ENCODE measurements around the gene IDNK.

Gene IDNK

DNA sequence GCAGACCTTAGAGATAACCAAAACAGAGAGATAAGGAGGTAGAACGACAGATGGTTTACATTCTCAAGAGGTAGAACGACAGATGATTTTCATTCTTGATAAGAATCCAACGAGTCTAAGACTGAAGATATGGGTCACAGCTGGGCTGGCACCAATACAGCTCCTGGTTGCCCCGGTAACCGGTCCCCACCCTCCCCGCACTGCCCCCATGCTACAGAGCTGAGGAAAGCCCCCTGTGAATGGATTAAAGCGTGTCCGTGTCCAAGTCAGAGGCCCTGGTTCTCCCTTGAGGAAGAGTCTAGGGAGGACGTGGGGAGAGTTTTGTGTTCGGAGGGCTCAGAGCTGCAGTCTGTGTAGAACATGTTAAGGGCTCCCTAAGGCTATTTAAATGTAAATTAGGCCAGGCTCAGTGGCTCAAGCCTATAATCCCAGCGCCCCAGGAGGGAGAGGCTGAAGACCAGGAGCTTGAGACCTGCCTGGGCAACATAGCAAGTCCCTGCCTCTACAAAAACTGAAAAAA, 8.1 kb downstream of the IDNK start:
- H3K4me2 ChIP-seq (ENCODE audit: low read length), result no peak overlapping the region
- H3K4me3 ChIP-seq (ENCODE audit: low read depth, low read length), result peak overlapping the region; percentile 11
- H3K27me3 ChIP-seq (ENCODE audit: control insufficient read depth, insufficient read depth, low read length), result no peaks in the 10 kb centered on the region
- no peaks in the 10 kb centered on the region for H3K79me2 ChIP-seq
- TF ChIP-seq, protein P1, sequence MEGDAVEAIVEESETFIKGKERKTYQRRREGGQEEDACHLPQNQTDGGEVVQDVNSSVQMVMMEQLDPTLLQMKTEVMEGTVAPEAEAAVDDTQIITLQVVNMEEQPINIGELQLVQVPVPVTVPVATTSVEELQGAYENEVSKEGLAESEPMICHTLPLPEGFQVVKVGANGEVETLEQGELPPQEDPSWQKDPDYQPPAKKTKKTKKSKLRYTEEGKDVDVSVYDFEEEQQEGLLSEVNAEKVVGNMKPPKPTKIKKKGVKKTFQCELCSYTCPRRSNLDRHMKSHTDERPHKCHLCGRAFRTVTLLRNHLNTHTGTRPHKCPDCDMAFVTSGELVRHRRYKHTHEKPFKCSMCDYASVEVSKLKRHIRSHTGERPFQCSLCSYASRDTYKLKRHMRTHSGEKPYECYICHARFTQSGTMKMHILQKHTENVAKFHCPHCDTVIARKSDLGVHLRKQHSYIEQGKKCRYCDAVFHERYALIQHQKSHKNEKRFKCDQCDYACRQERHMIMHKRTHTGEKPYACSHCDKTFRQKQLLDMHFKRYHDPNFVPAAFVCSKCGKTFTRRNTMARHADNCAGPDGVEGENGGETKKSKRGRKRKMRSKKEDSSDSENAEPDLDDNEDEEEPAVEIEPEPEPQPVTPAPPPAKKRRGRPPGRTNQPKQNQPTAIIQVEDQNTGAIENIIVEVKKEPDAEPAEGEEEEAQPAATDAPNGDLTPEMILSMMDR (IDR thresholded peaks at IDR 0.05), result no peak
- no peak overlapping the region for H2AFZ ChIP-seq
- H3K27ac ChIP-seq, result peak overlapping the region; percentile 73
- H3K4me1 ChIP-seq, result peaks cover 14% of the 10 kb centered on the region
- no peaks in the 10 kb centered on the region for H3K36me3 ChIP-seq (ENCODE audit: control insufficient read depth, insufficient read depth, low read length)
- no peaks in the 10 kb centered on the region for H3K9me3 ChIP-seq (ENCODE audit: control insufficient read depth, low read length)
- no peak overlapping the region for H3K9ac ChIP-seq

DNA sequence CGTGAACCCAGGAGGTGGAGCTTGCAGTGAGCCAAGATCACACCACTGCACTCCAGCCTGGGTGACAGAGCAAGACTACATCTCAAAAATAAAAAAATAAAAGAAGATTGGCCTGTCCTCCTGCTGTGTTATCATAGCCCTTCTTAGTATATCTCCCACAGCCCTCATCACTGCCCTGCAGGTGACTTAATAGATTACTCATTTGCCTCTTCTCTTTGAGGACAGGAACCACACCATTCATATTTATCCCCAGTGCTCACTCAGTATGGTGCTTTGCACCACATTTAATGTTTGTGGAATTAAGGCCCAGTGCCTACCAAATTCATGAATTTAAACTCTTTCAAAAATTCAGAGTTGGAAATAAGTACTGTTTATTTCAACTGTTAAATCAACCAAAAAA, 10.3 kb downstream of the IDNK start:
- Histone ChIP-seq H3K4me3 (ENCODE audit: low read depth, low read length) (no peak overlapping the region), H3K27ac (no peak overlapping the region), H3K79me2 (no peaks in the 10 kb centered on the region), H2AFZ (no peak overlapping the region), H3K36me3 (ENCODE audit: control insufficient read depth, insufficient read depth, low read length) (no peaks in the 10 kb centered on the region), H3K9ac (no peak overlapping the region), H3K27me3 (ENCODE audit: control insufficient read depth, insufficient read depth, low read length) (no peaks in the 10 kb centered on the region), H3K4me2 (ENCODE audit: low read length) (no peak overlapping the region), H3K4me1 (peaks cover 14% of the 10 kb centered on the region), H3K9me3 (ENCODE audit: control insufficient read depth, low read length) (no peaks in the 10 kb centered on the region)
- TF ChIP-seq, protein P1 (IDR thresholded peaks at IDR 0.05), result no peak

DNA sequence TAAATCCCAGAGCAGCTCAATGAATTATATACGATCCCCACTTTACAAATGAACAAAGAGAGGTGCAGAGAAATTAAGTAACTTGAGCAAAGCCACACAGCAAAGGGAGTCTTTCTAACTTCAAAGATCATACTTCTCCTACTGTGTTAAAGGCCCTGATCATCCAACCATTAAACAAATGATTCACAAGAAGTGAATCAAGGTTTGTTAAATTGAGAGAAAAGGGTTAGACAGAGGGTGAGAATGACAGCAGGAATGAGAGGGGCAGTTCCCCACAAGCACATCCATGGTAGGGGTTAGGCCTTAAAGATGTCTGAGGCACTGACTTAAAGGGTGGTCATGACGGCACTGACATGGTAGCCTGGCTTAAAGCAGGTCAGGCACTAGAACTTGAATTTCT, 10.7 kb downstream of the IDNK start:
- Histone ChIP-seq H2AFZ (no peak overlapping the region), H3K36me3 (ENCODE audit: control insufficient read depth, insufficient read depth, low read length) (no peaks in the 10 kb centered on the region), H3K27ac (no peak overlapping the region), H3K27me3 (ENCODE audit: control insufficient read depth, insufficient read depth, low read length) (no peaks in the 10 kb centered on the region), H3K9ac (no peak overlapping the region), H3K79me2 (no peaks in the 10 kb centered on the region), H3K4me3 (ENCODE audit: low read depth, low read length) (no peak overlapping the region), H3K9me3 (ENCODE audit: control insufficient read depth, low read length) (no peaks in the 10 kb centered on the region), H3K4me1 (peaks cover 13% of the 10 kb centered on the region), H3K4me2 (ENCODE audit: low read length) (no peak overlapping the region)
- TF ChIP-seq, protein P1 (IDR thresholded peaks at IDR 0.05), result no peak

DNA sequence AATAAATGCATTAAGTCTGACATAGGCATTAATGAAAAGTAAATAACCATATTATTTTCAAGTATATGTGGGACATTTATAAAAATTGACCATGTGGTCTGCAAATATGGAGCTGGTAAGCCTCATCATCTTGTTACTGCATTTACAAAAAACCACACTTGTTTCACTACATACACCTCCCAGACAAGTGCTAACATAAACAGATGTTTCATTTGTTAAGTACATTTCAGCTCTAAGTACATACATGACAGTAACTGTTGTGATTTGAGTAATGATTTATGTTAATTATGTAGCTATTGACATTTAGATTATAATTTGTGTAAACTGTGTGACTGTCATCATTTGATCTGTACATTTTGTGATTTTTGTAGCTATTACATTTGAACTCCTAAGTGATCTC, 13.9 kb downstream of the IDNK start:
- H3K27me3 ChIP-seq (ENCODE audit: control insufficient read depth, insufficient read depth, low read length), result no peaks in the 10 kb centered on the region
- TF ChIP-seq, protein P1 (IDR thresholded peaks at IDR 0.05), result no peak
- H3K4me2 ChIP-seq (ENCODE audit: low read length), result no peak overlapping the region
- H3K36me3 ChIP-seq (ENCODE audit: control insufficient read depth, insufficient read depth, low read length), result no peaks in the 10 kb centered on the region
- H3K4me1 ChIP-seq, result no peaks in the 10 kb centered on the region
- no peak overlapping the region for H3K9ac ChIP-seq
- no peaks in the 10 kb centered on the region for H3K9me3 ChIP-seq (ENCODE audit: control insufficient read depth, low read length)
- no peak overlapping the region for H3K27ac ChIP-seq
- no peak overlapping the region for H3K4me3 ChIP-seq (ENCODE audit: low read depth, low read length)
- no peaks in the 10 kb centered on the region for H3K79me2 ChIP-seq
- H2AFZ ChIP-seq, result no peak overlapping the region

DNA sequence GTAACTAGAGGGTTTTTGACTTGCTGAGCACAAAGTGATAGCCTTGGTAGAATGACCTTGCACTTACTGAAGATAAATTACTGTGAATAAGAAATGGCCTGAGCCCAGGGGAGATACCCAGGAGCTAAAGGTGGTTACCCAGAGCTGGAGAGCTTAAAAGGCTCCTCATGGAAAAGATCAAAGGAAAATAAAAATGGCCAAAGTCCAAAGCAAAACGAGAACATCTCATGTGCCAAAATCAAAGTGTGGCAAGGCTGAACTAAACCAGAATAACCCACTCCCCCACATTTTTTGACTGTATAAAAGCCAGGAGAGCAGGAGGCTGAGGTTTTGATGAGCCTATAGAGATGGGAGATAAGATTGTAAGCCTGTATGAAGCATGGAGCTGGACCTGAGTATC, 14.4 kb downstream of the IDNK start:
- Histone ChIP-seq H3K9ac (no peak overlapping the region), H3K27me3 (ENCODE audit: control insufficient read depth, insufficient read depth, low read length) (no peaks in the 10 kb centered on the region), H2AFZ (no peak overlapping the region), H3K36me3 (ENCODE audit: control insufficient read depth, insufficient read depth, low read length) (no peaks in the 10 kb centered on the region), H3K79me2 (no peaks in the 10 kb centered on the region), H3K4me1 (no peaks in the 10 kb centered on the region), H3K9me3 (ENCODE audit: control insufficient read depth, low read length) (no peaks in the 10 kb centered on the region), H3K4me2 (ENCODE audit: low read length) (no peak overlapping the region), H3K27ac (no peak overlapping the region), H3K4me3 (ENCODE audit: low read depth, low read length) (no peak overlapping the region)
- TF ChIP-seq, protein P1 (IDR thresholded peaks at IDR 0.05), result no peak

Data from parathyroid adenoma (tissue), 2 donors.